ENCODE results near the gene PFKFB2.

PFKFB2 gene

GRCh38 chr1:207070811-207071210 is 17.7 kb downstream of the PFKFB2 start:
- no peak for DNase-seq
- Histone ChIP-seq H3K4me1 (no peaks in the 10 kb centered on the region), H3K27me3 (no peaks in the 10 kb centered on the region), H3K27ac (no peak overlapping the region), H3K36me3 (peaks cover 26 to 58% (median 40%) of the 10 kb centered on the region in 3 donors), H3K4me3 (no peak overlapping the region), H3K9me3 (no peaks in the 10 kb centered on the region)
- TF ChIP-seq CTCF (IDR thresholded peaks at IDR 0.05): no peak
- intact Hi-C loops (cut with DNase I; ENCODE audit: low total_unique reads): no loop called here

GRCh38 chr1:207071426-207071825 is 18.4 kb downstream of the PFKFB2 start:
- no peaks in the 10 kb centered on the region for H3K27me3 ChIP-seq
- H3K4me1 ChIP-seq: no peaks in the 10 kb centered on the region
- peaks cover 22 to 52% (median 34%) of the 10 kb centered on the region in 3 donors for H3K36me3 ChIP-seq
- intact Hi-C loops (cut with DNase I; ENCODE audit: low total_unique reads): no loop called here
- no peak overlapping the region for H3K27ac ChIP-seq
- no peak for TF ChIP-seq CTCF (IDR thresholded peaks at IDR 0.05)
- no peak overlapping the region for H3K4me3 ChIP-seq
- no peak for DNase-seq
- no peaks in the 10 kb centered on the region for H3K9me3 ChIP-seq

- no peaks in the 10 kb centered on the region for H3K9me3 ChIP-seq
- no peaks in the 10 kb centered on the region for H3K27me3 ChIP-seq
- H3K36me3 ChIP-seq: peaks cover 17 to 52% (median 26%) of the 10 kb centered on the region in 3 donors
- intact Hi-C loops (cut with DNase I; ENCODE audit: low total_unique reads): no loop called here
- no peak for TF ChIP-seq CTCF (IDR thresholded peaks at IDR 0.05)
- H3K4me3 ChIP-seq: no peak overlapping the region
- no peak for DNase-seq
- no peak overlapping the region for H3K27ac ChIP-seq
- H3K4me1 ChIP-seq: no peaks in the 10 kb centered on the region
These were observed 19.2 kb downstream of the PFKFB2 start for GRCh38 chr1:207072233-207072632.

- H3K27ac ChIP-seq: no peak overlapping the region
- TF ChIP-seq CTCF (IDR thresholded peaks at IDR 0.05): no peak
- H3K4me3 ChIP-seq: no peak overlapping the region
- H3K27me3 ChIP-seq: no peaks in the 10 kb centered on the region
- H3K36me3 ChIP-seq: peaks cover 6 to 40% (median 13%) of the 10 kb centered on the region in 3 donors
- no peaks in the 10 kb centered on the region for H3K9me3 ChIP-seq
- no peaks in the 10 kb centered on the region for H3K4me1 ChIP-seq
- intact Hi-C loops (cut with DNase I; ENCODE audit: low total_unique reads): no loop called here
- DNase-seq: no peak
These were observed 21.1 kb downstream of the PFKFB2 start for GRCh38 chr1:207073906-207074820.

GRCh38 chr1:207076181-207076955 is 23.3 kb downstream of the PFKFB2 start:
- no peak for TF ChIP-seq CTCF (IDR thresholded peaks at IDR 0.05)
- Histone ChIP-seq H3K4me1 (no peaks in the 10 kb centered on the region), H3K36me3 (peaks cover 1 to 25% (median 8%) of the 10 kb centered on the region in 3 donors), H3K27me3 (no peaks in the 10 kb centered on the region), H3K9me3 (no peaks in the 10 kb centered on the region), H3K27ac (no peak overlapping the region), H3K4me3 (no peak overlapping the region)
- no peak for DNase-seq
- intact Hi-C loops (cut with DNase I; ENCODE audit: low total_unique reads): no loop called here
